Body of pancreas (tissue), 4 donors: Measurements from ENCODE around the gene RBMS3. TPM values are rescaled to one million over a fixed set of nuclear protein-coding genes. Genes with fewer than 3 reads are reported as not detected.

Experiments
- ATAC-seq: fragments of 150-250 bp; one replicate; pipeline ENCODE4 v1.9.1; 2016
- DNase-seq, 4 donors: peaks; one replicate each; pipeline ENCODE4 v3.0.0-alpha.2; 2019
- H3K27ac ChIP-seq, 4 donors: fragments of 200-600 bp; sonication (generic); 1 replicate in 3 of 4; 2 replicates in 1 of 4; pipeline versions ENCODE4 v1.5.1 to v1.6.1; 2016 to 2019; ENCODE audit warnings: mild to moderate bottlenecking in 1 of 4, mixed read lengths in 1 of 4, moderate library complexity in 1 of 4
- H3K27me3 ChIP-seq, 2 donors: fragments of 200-600 bp; sonication (generic); one replicate each; pipeline ENCODE4 v1.6.0; 2016; ENCODE audit warnings: mild to moderate bottlenecking in 1 of 2
- H3K36me3 ChIP-seq, 2 donors: fragments of 200-600 bp; sonication (generic); replicated peaks in 1 of 2; 2 replicates each; pipeline ENCODE4 v1.5.1; 2016; ENCODE audit warnings: low read depth in 2 of 2; ENCODE audit not compliant: insufficient read depth in 1 of 2
- H3K4me1 ChIP-seq: fragments of 200-600 bp; sonication (generic); one replicate; pipeline ENCODE4 v1.6.0; 2016
- H3K4me3 ChIP-seq, 2 donors: fragments of 200-600 bp; sonication (generic); 1 replicate in 1 of 2; 2 replicates in 1 of 2; pipeline ENCODE4 v1.5.1; 2016 to 2019
- H3K9me3 ChIP-seq, 3 donors: fragments of 200-600 bp; sonication (generic); 1 replicate in 2 of 3; 2 replicates in 1 of 3; pipeline ENCODE4 v1.5.1; 2016
- CTCF ChIP-seq, 7 experiments: fragments of 450-650 bp in 4 of 7; fragments of 200-600 bp in 3 of 7; sonication (generic) in 3 of 7; IDR thresholded peaks; one replicate each; pipeline ENCODE4 v1.5.1; 2016 to 2019; ENCODE audit warnings: antibody characterized with exemption in 7 of 7
- POLR2A ChIP-seq, 3 donors: fragments of 450-650 bp; IDR thresholded peaks; one replicate each; pipeline ENCODE4 v1.6.1; 2016; ENCODE audit warnings: antibody characterized with exemption in 3 of 3, mild to moderate bottlenecking in 2 of 3
- WGBS, 2 donors: methylation state at CpG; one replicate each; pipeline ENCODE4 v1.1.5; 2017; 5-methylcytosine and 5-hydroxymethylcytosine counted together
- intact Hi-C: fragments of 100-400 bp; cut with DNase I; formaldehyde crosslinking; loops from one replicate; pipeline ENCODE4 v1.15.1; 2023
- total RNA-seq, 2 donors: library from RNA; depleted of rRNA; stranded (reverse); fragments of >200 nt; gene quantifications; one replicate each; pipeline ENCODE4 v1.1.0, GENCODE V29; 2016

The RBMS3 gene
- total RNA-seq, 2 donors from 2014 or later = 17.4 to 29.7 TPM

GRCh38 chr3:29758434-29759322, 477.8 kb downstream of the RBMS3 start:
- peaks cover 34% of the 10 kb centered on the region for H3K4me1 ChIP-seq
- H3K36me3 ChIP-seq = no peaks in the 10 kb centered on the region
- peak overlapping the region; percentile 5 to 74 (median 64) for H3K27ac ChIP-seq
- TF ChIP-seq POLR2A (IDR thresholded peaks at IDR 0.05) = no peak
- TF ChIP-seq CTCF (IDR thresholded peaks at IDR 0.05) = no peak
- intact Hi-C loops = no loop called here
- DNase-seq (peak; percentile 16 to 60 (median 29)), ATAC-seq (peak; percentile 87)
- no peaks in the 10 kb centered on the region for H3K9me3 ChIP-seq
- H3K27me3 ChIP-seq = no peaks in the 10 kb centered on the region
- 28 to 29% methylated on average over 7 of the region's 7 CpGs for WGBS, 2 donors
- H3K4me3 ChIP-seq = no peak overlapping the region

GRCh38 chr3:29759411-29760225, 478.7 kb downstream of the RBMS3 start:
- WGBS, 2 donors = 85 to 86% methylated on average over 9 of the region's 9 CpGs
- ATAC-seq (peak; percentile 19), DNase-seq (no peak)
- Histone ChIP-seq H3K4me1 (peaks cover 34% of the 10 kb centered on the region), H3K27ac (peak overlapping the region; percentile 5 to 74 (median 64)), H3K36me3 (no peaks in the 10 kb centered on the region), H3K9me3 (no peaks in the 10 kb centered on the region), H3K4me3 (no peak overlapping the region), H3K27me3 (no peaks in the 10 kb centered on the region)
- TF ChIP-seq POLR2A (IDR thresholded peaks at IDR 0.05) (no peak), CTCF (IDR thresholded peaks at IDR 0.05) (no peak)
- intact Hi-C loops = no loop called here

- Histone ChIP-seq H3K9me3 (no peaks in the 10 kb centered on the region), H3K4me1 (peaks cover 34% of the 10 kb centered on the region), H3K27me3 (no peaks in the 10 kb centered on the region), H3K4me3 (no peak overlapping the region), H3K27ac (no peak overlapping the region), H3K36me3 (no peaks in the 10 kb centered on the region)
- DNase-seq (no peak), ATAC-seq (no peak)
- TF ChIP-seq POLR2A (IDR thresholded peaks at IDR 0.05) (no peak), CTCF (IDR thresholded peaks at IDR 0.05) (no peak)
- intact Hi-C loops = no loop called here
Measured at GRCh38 chr3:29760226-29760685, 479.4 kb downstream of the RBMS3 start.

GRCh38 chr3:29761517-29761916, 480.6 kb downstream of the RBMS3 start:
- H3K4me3 ChIP-seq = no peak overlapping the region
- WGBS, 2 donors = 93 to 94% methylated on average over 2 of the region's 2 CpGs
- no peak overlapping the region for H3K27ac ChIP-seq
- no peak for TF ChIP-seq CTCF (IDR thresholded peaks at IDR 0.05)
- intact Hi-C loops = no loop called here
- no peaks in the 10 kb centered on the region for H3K36me3 ChIP-seq
- H3K4me1 ChIP-seq = peaks cover 34% of the 10 kb centered on the region
- no peak for ATAC-seq
- H3K9me3 ChIP-seq = no peaks in the 10 kb centered on the region
- H3K27me3 ChIP-seq = no peaks in the 10 kb centered on the region
- no peak for DNase-seq
